WTC11 (cell line): ENCODE measurements around the gene GPR157. TPM values are rescaled to one million over a fixed set of nuclear protein-coding genes. Genes with fewer than 3 reads are reported as not detected.
"Not testable (repeated sequence)": the region's sequence is repeated elsewhere in the genome, so short reads cannot be mapped to it uniquely, and the experiment has no call there.

ENCODE experiments used
- ATAC-seq: fragments of 200-7000 bp; cut with Tn5 transposase; 2 replicates; pipeline ENCODE4 v1.10.0; 2021; ENCODE audit warnings: mild to moderate bottlenecking, moderate library complexity
- CTCF ChIA-PET: fragments of 300-600 bp; sonication (Branson Sonifier 250); formaldehyde crosslinking; loops from one replicate; lab custom pipeline; 2021; ENCODE audit warnings: antibody characterized with exemption; lab: Charles Lee
- POLR2A ChIA-PET: fragments of 350-600 bp; sonication (Branson Sonifier 250); formaldehyde crosslinking; loops from one replicate; lab custom pipeline; 2021; ENCODE audit warnings: antibody characterized with exemption; lab: Charles Lee
- DNase-seq: peaks from one replicate; pipeline ENCODE4 v3.0.0; 2021; ENCODE audit warnings: low spot score
- H3K27ac Mint-ChIP-seq: 2 replicates; pipeline ENCODE4 v1.8.0; 2021; ENCODE audit warnings: mixed read lengths
- H3K27me3 Mint-ChIP-seq: 2 replicates; pipeline ENCODE4 v1.8.0; 2021; ENCODE audit warnings: low read depth, mild to moderate bottlenecking, moderate library complexity, mixed read lengths
- H3K36me3 Mint-ChIP-seq: 2 replicates; pipeline ENCODE4 v1.8.0; 2021; ENCODE audit warnings: mixed read lengths
- H3K4me1 Mint-ChIP-seq: 2 replicates; pipeline ENCODE4 v1.8.0; 2022; ENCODE audit warnings: mixed read lengths
- H3K4me3 Mint-ChIP-seq: 2 replicates; pipeline ENCODE4 v1.8.0; 2021; ENCODE audit warnings: mild to moderate bottlenecking, moderate library complexity, mixed read lengths
- H3K9me3 Mint-ChIP-seq: 2 replicates; pipeline ENCODE4 v1.8.0; 2021; ENCODE audit warnings: mixed read lengths
- GRHL2 ChIP-seq: fragments of 250-450 bp; sonication (Bioruptor Pico); IDR thresholded peaks from 2 replicates; pipeline ENCODE4 v1.8.0; 2022; ENCODE audit warnings: mild to moderate bottlenecking, moderate library complexity; ENCODE audit not compliant: insufficient replicate concordance, severe bottlenecking
- HMGA2 ChIP-seq: fragments of 250-450 bp; sonication (Bioruptor Pico); IDR thresholded peaks from 2 replicates; pipeline ENCODE4 v1.4.0; 2021; ENCODE audit warnings: mild to moderate bottlenecking, moderate library complexity
- MXD4 ChIP-seq: fragments of 250-450 bp; sonication (Bioruptor Pico); IDR thresholded peaks from 2 replicates; pipeline ENCODE4 v1.8.0; 2021; ENCODE audit warnings: mild to moderate bottlenecking, moderate library complexity, borderline replicate concordance
- NFYB ChIP-seq: sonication (generic); formaldehyde crosslinking; conservative IDR thresholded peaks from 2 replicates; pipeline ENCODE4 v1.8.0; 2022; ENCODE audit warnings: low read depth, missing genetic modification reagents
- RORB ChIP-seq: fragments of 250-450 bp; sonication (Bioruptor Pico); IDR thresholded peaks from 2 replicates; pipeline ENCODE4 v1.9.0; 2021; ENCODE audit warnings: mild to moderate bottlenecking
- SMAD4 ChIP-seq: sonication (generic); formaldehyde crosslinking; IDR thresholded peaks from 2 replicates; pipeline ENCODE4 v1.8.0; 2022; ENCODE audit warnings: mild to moderate bottlenecking, missing genetic modification reagents
- ZNF263 ChIP-seq: sonication (generic); formaldehyde crosslinking; IDR thresholded peaks from 2 replicates; pipeline ENCODE4 v1.8.1; 2022; ENCODE audit warnings: low read depth, mild to moderate bottlenecking, moderate library complexity, missing genetic modification reagents
- ZNF671 ChIP-seq: fragments of 250-450 bp; sonication (Bioruptor Pico); IDR thresholded peaks from 2 replicates; pipeline ENCODE4 v1.8.0; 2021; ENCODE audit warnings: mild to moderate bottlenecking
- total RNA-seq: library from RNA; stranded (reverse); gene quantifications from 3 replicates; pipeline ENCODE4 v1.2.3, GENCODE V29; 2021
- TF ChIP-seq, protein P1 (sequence below): sonication (generic); formaldehyde crosslinking; IDR thresholded peaks from 2 replicates; pipeline ENCODE4 v1.8.1; 2022; ENCODE audit warnings: low read depth, mild to moderate bottlenecking, moderate library complexity, missing genetic modification reagents, borderline replicate concordance
- TF ChIP-seq, protein P2 (sequence below): sonication (generic); formaldehyde crosslinking; IDR thresholded peaks from 2 replicates; pipeline ENCODE4 v1.8.1; 2022; ENCODE audit warnings: low read depth, missing genetic modification reagents, borderline replicate concordance
- TF ChIP-seq, protein P3 (sequence below): sonication (generic); formaldehyde crosslinking; IDR thresholded peaks from 2 replicates; pipeline ENCODE4 v1.8.0; 2023; ENCODE audit warnings: mild to moderate bottlenecking, missing genetic modification reagents
- TF ChIP-seq, protein P4 (sequence below): sonication (generic); formaldehyde crosslinking; IDR thresholded peaks from 2 replicates; pipeline ENCODE4 v1.8.1; 2023; ENCODE audit warnings: mild to moderate bottlenecking, missing genetic modification reagents, borderline replicate concordance
- TF ChIP-seq, protein P5 (sequence below): sonication (generic); formaldehyde crosslinking; IDR thresholded peaks from 2 replicates; pipeline ENCODE4 v1.8.1; 2022; ENCODE audit warnings: mild to moderate bottlenecking, missing genetic modification reagents, moderate library complexity, borderline replicate concordance
- TF ChIP-seq, protein P6 (sequence below): fragments of 250-450 bp; sonication (Bioruptor Pico); IDR thresholded peaks from 2 replicates; pipeline ENCODE4 v2.1.2; 2022; ENCODE audit warnings: mild to moderate bottlenecking, moderate library complexity
- TF ChIP-seq, protein P7 (sequence below): fragments of 250-450 bp; sonication (Bioruptor Pico); conservative IDR thresholded peaks from 2 replicates; pipeline ENCODE4 v1.9.0; 2021; ENCODE audit warnings: mild to moderate bottlenecking

GPR157 gene
- total RNA-seq, 1 experiment from 2014 or later = 6.0 TPM

DNA sequence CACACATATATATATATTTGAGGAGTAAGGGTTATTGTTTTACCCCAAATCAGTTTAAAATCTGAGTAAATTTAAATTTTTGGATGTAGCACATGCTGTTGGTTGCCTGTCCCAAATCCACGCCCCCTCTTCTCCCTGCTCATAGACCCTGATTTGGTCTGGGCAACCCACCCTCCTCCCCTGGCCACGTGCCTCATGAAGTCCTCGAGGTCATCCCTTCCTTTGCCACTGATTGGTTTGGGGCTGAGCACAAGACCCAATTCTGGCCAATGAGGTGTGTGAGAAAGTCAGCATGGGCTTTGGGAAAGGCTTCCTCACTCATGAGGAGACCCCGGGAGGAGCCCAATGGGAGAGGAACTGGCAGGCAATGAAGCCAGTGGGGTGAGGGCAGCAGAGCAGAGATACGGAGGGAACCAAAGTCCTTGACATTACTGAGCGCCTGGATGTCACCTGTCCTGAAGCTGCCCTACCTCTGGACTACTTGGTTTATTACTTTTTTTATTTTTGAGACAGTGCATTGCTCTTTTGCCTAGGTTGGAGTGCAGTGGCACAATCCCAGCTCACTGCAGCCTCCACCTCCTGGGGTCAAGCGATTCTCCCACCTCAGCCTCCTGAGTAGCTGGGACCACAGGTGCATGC is 31.3 kb upstream of the GPR157 start:
- CTCF ChIA-PET = no interaction called here
- H3K27me3 Mint-ChIP-seq = no peaks in the 10 kb centered on the region

DNA sequence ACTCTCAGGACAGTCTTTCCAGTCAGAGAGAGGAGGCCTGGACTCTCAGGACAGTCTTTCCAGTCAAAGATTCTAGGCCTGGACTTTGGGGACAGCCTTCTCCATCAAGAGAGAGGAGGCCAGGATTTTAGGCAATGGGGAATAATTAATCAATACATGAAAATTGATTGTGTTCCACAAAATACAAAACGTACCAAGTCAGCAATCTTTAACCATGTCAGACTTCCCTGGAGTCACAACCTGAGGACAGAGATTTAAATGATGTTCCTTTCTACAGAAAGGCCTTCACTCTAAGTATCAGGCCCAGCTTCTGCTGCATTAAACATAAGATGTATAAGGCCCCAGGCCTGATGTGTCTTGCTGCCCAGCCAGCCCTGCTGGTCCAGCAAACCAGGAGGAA is 27.0 kb upstream of the GPR157 start:
- H3K27ac Mint-ChIP-seq = no peak overlapping the region
- H3K27me3 Mint-ChIP-seq = no peaks in the 10 kb centered on the region

More for the DNA sequence above, 31.3 kb upstream of the GPR157 start:
- no peak overlapping the region for H3K27ac Mint-ChIP-seq
- DNase-seq = no peak
- H3K4me3 Mint-ChIP-seq = no peak overlapping the region
- POLR2A ChIA-PET = no interaction called here
- no peak for ATAC-seq
- peaks cover 35% of the 10 kb centered on the region for H3K4me1 Mint-ChIP-seq
- no peaks in the 10 kb centered on the region for H3K36me3 Mint-ChIP-seq
- TF ChIP-seq RORB (CRISPR knock-in tag) (no peak), ZNF263 (no peak), HMGA2 (CRISPR knock-in tag) (no peak), NFYB (no peak; the same call in 1 of the 2 replicates), ZNF671 (CRISPR knock-in tag) (no peak), GRHL2 (CRISPR knock-in tag) (no peak), MXD4 (CRISPR knock-in tag) (no peak), SMAD4 (no peak)
- TF ChIP-seq, protein P1, sequence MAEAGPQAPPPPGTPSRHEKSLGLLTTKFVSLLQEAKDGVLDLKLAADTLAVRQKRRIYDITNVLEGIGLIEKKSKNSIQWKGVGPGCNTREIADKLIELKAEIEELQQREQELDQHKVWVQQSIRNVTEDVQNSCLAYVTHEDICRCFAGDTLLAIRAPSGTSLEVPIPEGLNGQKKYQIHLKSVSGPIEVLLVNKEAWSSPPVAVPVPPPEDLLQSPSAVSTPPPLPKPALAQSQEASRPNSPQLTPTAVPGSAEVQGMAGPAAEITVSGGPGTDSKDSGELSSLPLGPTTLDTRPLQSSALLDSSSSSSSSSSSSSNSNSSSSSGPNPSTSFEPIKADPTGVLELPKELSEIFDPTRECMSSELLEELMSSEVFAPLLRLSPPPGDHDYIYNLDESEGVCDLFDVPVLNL (CRISPR knock-in tag) = no peak
- TF ChIP-seq, protein P2, sequence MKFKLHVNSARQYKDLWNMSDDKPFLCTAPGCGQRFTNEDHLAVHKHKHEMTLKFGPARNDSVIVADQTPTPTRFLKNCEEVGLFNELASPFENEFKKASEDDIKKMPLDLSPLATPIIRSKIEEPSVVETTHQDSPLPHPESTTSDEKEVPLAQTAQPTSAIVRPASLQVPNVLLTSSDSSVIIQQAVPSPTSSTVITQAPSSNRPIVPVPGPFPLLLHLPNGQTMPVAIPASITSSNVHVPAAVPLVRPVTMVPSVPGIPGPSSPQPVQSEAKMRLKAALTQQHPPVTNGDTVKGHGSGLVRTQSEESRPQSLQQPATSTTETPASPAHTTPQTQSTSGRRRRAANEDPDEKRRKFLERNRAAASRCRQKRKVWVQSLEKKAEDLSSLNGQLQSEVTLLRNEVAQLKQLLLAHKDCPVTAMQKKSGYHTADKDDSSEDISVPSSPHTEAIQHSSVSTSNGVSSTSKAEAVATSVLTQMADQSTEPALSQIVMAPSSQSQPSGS = no peak
- TF ChIP-seq, protein P3, sequence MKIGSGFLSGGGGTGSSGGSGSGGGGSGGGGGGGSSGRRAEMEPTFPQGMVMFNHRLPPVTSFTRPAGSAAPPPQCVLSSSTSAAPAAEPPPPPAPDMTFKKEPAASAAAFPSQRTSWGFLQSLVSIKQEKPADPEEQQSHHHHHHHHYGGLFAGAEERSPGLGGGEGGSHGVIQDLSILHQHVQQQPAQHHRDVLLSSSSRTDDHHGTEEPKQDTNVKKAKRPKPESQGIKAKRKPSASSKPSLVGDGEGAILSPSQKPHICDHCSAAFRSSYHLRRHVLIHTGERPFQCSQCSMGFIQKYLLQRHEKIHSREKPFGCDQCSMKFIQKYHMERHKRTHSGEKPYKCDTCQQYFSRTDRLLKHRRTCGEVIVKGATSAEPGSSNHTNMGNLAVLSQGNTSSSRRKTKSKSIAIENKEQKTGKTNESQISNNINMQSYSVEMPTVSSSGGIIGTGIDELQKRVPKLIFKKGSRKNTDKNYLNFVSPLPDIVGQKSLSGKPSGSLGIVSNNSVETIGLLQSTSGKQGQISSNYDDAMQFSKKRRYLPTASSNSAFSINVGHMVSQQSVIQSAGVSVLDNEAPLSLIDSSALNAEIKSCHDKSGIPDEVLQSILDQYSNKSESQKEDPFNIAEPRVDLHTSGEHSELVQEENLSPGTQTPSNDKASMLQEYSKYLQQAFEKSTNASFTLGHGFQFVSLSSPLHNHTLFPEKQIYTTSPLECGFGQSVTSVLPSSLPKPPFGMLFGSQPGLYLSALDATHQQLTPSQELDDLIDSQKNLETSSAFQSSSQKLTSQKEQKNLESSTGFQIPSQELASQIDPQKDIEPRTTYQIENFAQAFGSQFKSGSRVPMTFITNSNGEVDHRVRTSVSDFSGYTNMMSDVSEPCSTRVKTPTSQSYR (CRISPR knock-in tag) = no peak
- TF ChIP-seq, protein P4, sequence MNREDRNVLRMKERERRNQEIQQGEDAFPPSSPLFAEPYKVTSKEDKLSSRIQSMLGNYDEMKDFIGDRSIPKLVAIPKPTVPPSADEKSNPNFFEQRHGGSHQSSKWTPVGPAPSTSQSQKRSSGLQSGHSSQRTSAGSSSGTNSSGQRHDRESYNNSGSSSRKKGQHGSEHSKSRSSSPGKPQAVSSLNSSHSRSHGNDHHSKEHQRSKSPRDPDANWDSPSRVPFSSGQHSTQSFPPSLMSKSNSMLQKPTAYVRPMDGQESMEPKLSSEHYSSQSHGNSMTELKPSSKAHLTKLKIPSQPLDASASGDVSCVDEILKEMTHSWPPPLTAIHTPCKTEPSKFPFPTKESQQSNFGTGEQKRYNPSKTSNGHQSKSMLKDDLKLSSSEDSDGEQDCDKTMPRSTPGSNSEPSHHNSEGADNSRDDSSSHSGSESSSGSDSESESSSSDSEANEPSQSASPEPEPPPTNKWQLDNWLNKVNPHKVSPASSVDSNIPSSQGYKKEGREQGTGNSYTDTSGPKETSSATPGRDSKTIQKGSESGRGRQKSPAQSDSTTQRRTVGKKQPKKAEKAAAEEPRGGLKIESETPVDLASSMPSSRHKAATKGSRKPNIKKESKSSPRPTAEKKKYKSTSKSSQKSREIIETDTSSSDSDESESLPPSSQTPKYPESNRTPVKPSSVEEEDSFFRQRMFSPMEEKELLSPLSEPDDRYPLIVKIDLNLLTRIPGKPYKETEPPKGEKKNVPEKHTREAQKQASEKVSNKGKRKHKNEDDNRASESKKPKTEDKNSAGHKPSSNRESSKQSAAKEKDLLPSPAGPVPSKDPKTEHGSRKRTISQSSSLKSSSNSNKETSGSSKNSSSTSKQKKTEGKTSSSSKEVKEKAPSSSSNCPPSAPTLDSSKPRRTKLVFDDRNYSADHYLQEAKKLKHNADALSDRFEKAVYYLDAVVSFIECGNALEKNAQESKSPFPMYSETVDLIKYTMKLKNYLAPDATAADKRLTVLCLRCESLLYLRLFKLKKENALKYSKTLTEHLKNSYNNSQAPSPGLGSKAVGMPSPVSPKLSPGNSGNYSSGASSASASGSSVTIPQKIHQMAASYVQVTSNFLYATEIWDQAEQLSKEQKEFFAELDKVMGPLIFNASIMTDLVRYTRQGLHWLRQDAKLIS (CRISPR knock-in tag) = no peak
- TF ChIP-seq, protein P5, sequence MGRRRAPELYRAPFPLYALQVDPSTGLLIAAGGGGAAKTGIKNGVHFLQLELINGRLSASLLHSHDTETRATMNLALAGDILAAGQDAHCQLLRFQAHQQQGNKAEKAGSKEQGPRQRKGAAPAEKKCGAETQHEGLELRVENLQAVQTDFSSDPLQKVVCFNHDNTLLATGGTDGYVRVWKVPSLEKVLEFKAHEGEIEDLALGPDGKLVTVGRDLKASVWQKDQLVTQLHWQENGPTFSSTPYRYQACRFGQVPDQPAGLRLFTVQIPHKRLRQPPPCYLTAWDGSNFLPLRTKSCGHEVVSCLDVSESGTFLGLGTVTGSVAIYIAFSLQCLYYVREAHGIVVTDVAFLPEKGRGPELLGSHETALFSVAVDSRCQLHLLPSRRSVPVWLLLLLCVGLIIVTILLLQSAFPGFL (CRISPR knock-in tag) = no peak
- TF ChIP-seq, all 79 proteins: peak for 0
- H3K9me3 Mint-ChIP-seq = no peaks in the 10 kb centered on the region

DNA sequence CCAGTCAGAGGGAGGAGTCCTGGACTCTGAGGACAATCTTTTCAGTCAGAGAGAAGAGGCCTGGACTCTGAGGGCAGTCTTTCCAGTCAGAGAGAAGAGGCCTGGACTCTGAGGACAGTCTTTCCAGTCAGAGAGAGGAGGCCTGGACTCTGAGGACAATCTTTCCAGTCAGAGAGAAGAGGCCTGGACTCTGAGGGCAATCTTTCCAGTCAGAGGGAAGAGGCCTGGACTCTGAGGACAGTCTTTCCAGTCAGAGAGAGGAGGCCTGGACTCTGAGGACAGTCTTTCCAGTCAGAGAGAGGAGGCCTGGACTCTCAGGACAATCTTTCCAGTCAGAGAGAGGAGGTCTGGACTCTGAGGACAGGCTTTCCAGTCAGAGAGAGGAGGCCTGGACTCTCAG is 26.5 kb upstream of the GPR157 start:
- ATAC-seq, CTCF ChIA-PET, H3K27ac Mint-ChIP-seq, H3K9me3 Mint-ChIP-seq, POLR2A ChIA-PET, H3K4me1 Mint-ChIP-seq, H3K4me3 Mint-ChIP-seq, H3K27me3 Mint-ChIP-seq, DNase-seq: not testable (repeated sequence)
- peaks cover 27% of the 10 kb centered on the region for H3K36me3 Mint-ChIP-seq

More for the DNA sequence above, 27.0 kb upstream of the GPR157 start:
- TF ChIP-seq, protein P6, sequence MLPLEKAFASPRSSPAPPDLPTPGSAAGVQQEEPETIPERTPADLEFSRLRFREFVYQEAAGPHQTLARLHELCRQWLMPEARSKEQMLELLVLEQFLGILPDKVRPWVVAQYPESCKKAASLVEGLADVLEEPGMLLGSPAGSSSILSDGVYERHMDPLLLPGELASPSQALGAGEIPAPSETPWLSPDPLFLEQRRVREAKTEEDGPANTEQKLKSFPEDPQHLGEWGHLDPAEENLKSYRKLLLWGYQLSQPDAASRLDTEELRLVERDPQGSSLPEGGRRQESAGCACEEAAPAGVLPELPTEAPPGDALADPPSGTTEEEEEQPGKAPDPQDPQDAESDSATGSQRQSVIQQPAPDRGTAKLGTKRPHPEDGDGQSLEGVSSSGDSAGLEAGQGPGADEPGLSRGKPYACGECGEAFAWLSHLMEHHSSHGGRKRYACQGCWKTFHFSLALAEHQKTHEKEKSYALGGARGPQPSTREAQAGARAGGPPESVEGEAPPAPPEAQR (CRISPR knock-in tag) = no peak
- TF ChIP-seq, protein P7, sequence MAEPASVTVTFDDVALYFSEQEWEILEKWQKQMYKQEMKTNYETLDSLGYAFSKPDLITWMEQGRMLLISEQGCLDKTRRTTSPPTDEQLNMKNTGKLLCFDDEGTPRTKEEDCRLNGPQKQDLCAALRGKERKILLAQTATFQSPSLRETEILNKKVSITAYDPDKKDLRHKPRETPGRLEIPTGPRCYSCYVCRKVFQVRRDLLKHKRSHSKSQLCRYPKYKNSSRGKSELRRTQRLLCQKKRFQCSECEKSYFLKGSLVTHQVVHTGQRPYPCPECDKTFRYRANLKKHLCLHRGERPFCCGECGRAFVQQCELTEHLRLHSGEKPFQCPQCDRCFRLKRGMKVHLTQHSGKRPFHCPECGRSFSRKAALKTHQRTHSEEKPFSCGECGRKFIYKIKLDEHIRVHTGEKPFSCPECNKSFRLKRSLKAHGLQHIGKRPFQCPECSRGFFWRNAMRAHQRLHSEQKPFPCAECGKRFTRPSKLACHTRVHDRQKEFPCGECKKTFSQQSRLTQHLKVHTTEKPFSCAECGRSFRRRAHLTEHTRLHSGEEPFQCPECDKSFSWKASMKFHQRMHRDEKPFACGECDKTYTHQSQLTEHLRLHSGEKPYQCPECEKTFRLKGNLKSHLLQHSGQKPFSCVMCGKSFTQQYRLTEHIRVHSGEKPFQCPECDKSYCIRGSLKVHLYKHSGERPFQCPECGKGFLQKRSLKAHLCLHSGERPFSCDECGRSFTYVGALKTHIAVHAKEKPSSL (CRISPR knock-in tag) = no peak
- no peak for DNase-seq
- Mint-ChIP-seq H3K4me1 (no peaks in the 10 kb centered on the region; the same call in 1 of the 2 replicates), H3K36me3 (peaks cover 23% of the 10 kb centered on the region), H3K9me3 (no peaks in the 10 kb centered on the region), H3K4me3 (no peak overlapping the region)
- ChIA-PET POLR2A (no interaction called here), CTCF (no interaction called here)
- no peak for ATAC-seq
